Hepatocyte (in vitro differentiated cells): ENCODE measurements around the gene MRPS12. TPM values are rescaled to one million over a fixed set of nuclear protein-coding genes. Genes with fewer than 3 reads are reported as not detected.

Experiments
- DNase-seq: peaks from one replicate; pipeline ENCODE4 v3.0.0-alpha.2; 2016; ENCODE audit warnings: low spot score
- H2AFZ ChIP-seq: fragments of 200-600 bp; sonication (generic); 2 replicates; pipeline ENCODE4 v1.6.0; 2016; ENCODE audit warnings: antibody characterized with exemption, mild to moderate bottlenecking
- H3K27ac ChIP-seq: fragments of 200-600 bp; sonication (generic); 2 replicates; pipeline ENCODE4 v1.5.1; 2016; ENCODE audit warnings: mild to moderate bottlenecking
- H3K27me3 ChIP-seq: fragments of 200-600 bp; sonication (generic); 2 replicates; pipeline ENCODE4 v1.6.1; 2016
- H3K36me3 ChIP-seq: fragments of 200-600 bp; sonication (generic); replicated peaks from 2 replicates; pipeline ENCODE4 v1.5.1; 2016; ENCODE audit warnings: low read depth; ENCODE audit not compliant: insufficient read depth
- H3K4me1 ChIP-seq: fragments of 200-600 bp; sonication (generic); 2 replicates; pipeline ENCODE4 v1.5.1; 2016; ENCODE audit warnings: mild to moderate bottlenecking, moderate library complexity; ENCODE audit not compliant: insufficient read depth
- H3K4me2 ChIP-seq: fragments of 200-600 bp; sonication (generic); 2 replicates; pipeline ENCODE4 v1.6.0; 2016
- H3K4me3 ChIP-seq: fragments of 200-600 bp; sonication (generic); 2 replicates; pipeline ENCODE4 v1.5.1; 2016; ENCODE audit warnings: mild to moderate bottlenecking
- H3K79me2 ChIP-seq: fragments of 200-600 bp; sonication (generic); 2 replicates; pipeline ENCODE4 v1.6.0; 2017; ENCODE audit warnings: mild to moderate bottlenecking
- H3K9me2 ChIP-seq: fragments of 200-600 bp; sonication (generic); replicated peaks from 2 replicates; pipeline ENCODE4 v1.6.0; 2017; ENCODE audit warnings: mild to moderate bottlenecking; ENCODE audit not compliant: insufficient read depth
- H3K9me3 ChIP-seq: fragments of 200-600 bp; sonication (generic); 2 replicates; pipeline ENCODE4 v1.5.1; 2016; ENCODE audit warnings: low read depth, mild to moderate bottlenecking
- H4K20me1 ChIP-seq: fragments of 200-600 bp; sonication (generic); 2 replicates; pipeline ENCODE4 v1.6.0; 2016; ENCODE audit warnings: mild to moderate bottlenecking; ENCODE audit not compliant: insufficient read depth, poor library complexity, severe bottlenecking
- CTCF ChIP-seq: fragments of 200-600 bp; sonication (generic); IDR thresholded peaks from 2 replicates; pipeline ENCODE4 v1.5.1; 2016; ENCODE audit warnings: antibody characterized with exemption, mild to moderate bottlenecking; ENCODE audit not compliant: poor library complexity
- EZH2 ChIP-seq: fragments of 200-600 bp; sonication (generic); IDR thresholded peaks from 2 replicates; pipeline ENCODE4 v1.6.1; 2016; ENCODE audit warnings: antibody characterized with exemption, mild to moderate bottlenecking, borderline replicate concordance
- EZH2phosphoT487 ChIP-seq: fragments of 200-600 bp; sonication (generic); IDR thresholded peaks from one replicate; pipeline ENCODE4 v1.6.1; 2018; ENCODE audit warnings: antibody characterized with exemption, mild to moderate bottlenecking, low read depth, moderate library complexity; ENCODE audit not compliant: unreplicated experiment, severe bottlenecking
- WGBS: methylation state at CpG from one replicate; pipeline ENCODE4 v1.1.6; 2016; ENCODE audit warnings: low lambda C conversion rate; ENCODE audit errors: missing lambda C conversion rate; 5-methylcytosine and 5-hydroxymethylcytosine counted together
- polyA plus RNA-seq: library from polyadenylated mRNA; unstranded; fragments of >200 nt; fragmentation: Nextera tagmentation; extraction: Ambion mirVana; gene quantifications from 2 replicates; pipeline ENCODE4 v1.2.1, GENCODE V29; 2016
- total RNA-seq: library from RNA; depleted of rRNA; stranded (reverse); fragments of >200 nt; gene quantifications from 2 replicates; pipeline ENCODE4 v1.2.3, GENCODE V29; 2014

Gene MRPS12
- total and polyA plus RNA-seq, 2 experiments from 2014 or later: 35.8 to 66.8 TPM

DNA sequence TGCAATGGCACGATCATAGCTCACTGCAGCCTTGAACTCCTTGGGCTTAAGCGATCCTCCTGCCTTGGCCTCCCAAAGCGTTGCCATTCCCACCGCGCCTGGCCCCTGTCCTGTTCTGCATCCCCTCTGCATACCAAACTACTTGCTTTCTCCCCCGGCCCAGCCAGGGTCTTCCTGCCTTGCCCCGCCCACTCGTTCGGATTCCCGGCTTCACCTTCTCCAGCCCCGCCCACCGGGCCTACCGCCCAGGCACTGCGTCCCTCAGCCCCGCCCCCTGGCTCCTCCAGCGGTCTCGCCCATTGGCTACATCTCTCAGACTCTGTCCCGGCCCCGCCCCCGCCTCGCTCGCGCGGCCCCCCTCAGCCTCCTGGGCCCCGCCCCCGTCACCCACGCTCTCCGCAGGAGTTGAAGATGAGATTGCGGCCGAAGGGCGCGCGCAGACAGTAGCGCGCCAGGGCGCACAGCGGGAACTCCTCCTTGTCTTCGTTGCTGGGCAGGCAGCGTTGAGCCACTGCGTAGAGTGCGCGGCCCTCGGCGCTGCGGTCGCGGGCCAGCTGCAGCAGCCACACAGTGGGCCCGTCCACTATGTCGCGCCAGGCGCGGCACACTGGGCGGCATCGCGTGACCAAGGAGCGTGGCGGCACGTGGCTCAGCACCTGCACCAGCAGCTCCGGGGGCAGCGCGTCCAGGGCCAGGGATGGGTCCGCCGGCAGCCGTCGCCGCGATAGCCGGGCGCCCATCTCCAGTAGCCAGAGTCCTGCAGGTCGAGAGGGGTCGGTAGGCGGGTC, 19.0 kb downstream of the MRPS12 start:
- H3K4me1 ChIP-seq: peaks cover 16% of the 10 kb centered on the region
- H4K20me1 ChIP-seq: no peaks in the 10 kb centered on the region
- H3K9me2 ChIP-seq: no peaks in the 10 kb centered on the region
- H3K4me2 ChIP-seq: peak overlapping the region; percentile 84
- no peaks in the 10 kb centered on the region for H3K79me2 ChIP-seq
- no peak overlapping the region for H2AFZ ChIP-seq
- H3K27ac ChIP-seq: no peak overlapping the region
- H3K9me3 ChIP-seq: no peaks in the 10 kb centered on the region
- TF ChIP-seq EZH2phosphoT487 (no peak), CTCF (no peak), EZH2 (no peak)
- no peaks in the 10 kb centered on the region for H3K36me3 ChIP-seq
- DNase-seq: peak; percentile 92
- no peaks in the 10 kb centered on the region for H3K27me3 ChIP-seq
- WGBS: 20% methylated on average over 55 of the region's 72 CpGs
- no peak overlapping the region for H3K4me3 ChIP-seq

DNA sequence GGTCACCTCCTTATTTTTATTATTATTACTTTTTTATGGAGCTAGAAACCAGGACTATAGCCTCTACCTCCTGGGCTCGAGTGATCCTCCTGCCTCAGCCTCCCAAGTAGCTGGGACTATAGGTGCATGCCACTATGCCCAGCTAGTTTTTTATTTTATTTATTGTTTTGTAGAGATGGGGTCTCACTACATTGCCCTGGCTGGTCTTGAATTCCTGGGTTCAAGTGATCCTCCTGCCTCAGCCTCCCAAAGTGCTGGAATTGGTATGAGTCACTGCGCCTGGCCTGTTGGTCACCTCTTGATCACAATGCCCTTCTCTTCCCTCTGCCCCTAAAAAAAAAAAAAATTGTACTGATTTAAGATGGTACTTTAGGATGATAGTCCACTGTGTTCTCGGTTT, 20.4 kb downstream of the MRPS12 start:
- Histone ChIP-seq H3K27me3 (no peaks in the 10 kb centered on the region), H2AFZ (no peak overlapping the region), H3K4me3 (no peak overlapping the region), H3K9me3 (no peaks in the 10 kb centered on the region), H3K9me2 (no peaks in the 10 kb centered on the region), H3K27ac (no peak overlapping the region), H3K4me2 (no peak overlapping the region), H3K4me1 (peaks cover 16% of the 10 kb centered on the region), H3K79me2 (peaks cover 3% of the 10 kb centered on the region), H4K20me1 (no peaks in the 10 kb centered on the region), H3K36me3 (no peaks in the 10 kb centered on the region)
- 70% methylated on average over 3 of the region's 3 CpGs for WGBS
- TF ChIP-seq EZH2 (no peak), EZH2phosphoT487 (no peak), CTCF (no peak)
- no peak for DNase-seq

- peak; percentile 56 for DNase-seq
- H3K9me2 ChIP-seq: no peaks in the 10 kb centered on the region
- no peaks in the 10 kb centered on the region for H3K9me3 ChIP-seq
- H3K4me3 ChIP-seq: no peak overlapping the region
- H3K27ac ChIP-seq: no peak overlapping the region
- H2AFZ ChIP-seq: no peak overlapping the region
- H3K79me2 ChIP-seq: peaks cover 3% of the 10 kb centered on the region
- 72% methylated on average over 13 of the region's 13 CpGs for WGBS
- peaks cover 16% of the 10 kb centered on the region for H3K4me1 ChIP-seq
- no peaks in the 10 kb centered on the region for H3K27me3 ChIP-seq
- H3K4me2 ChIP-seq: no peak overlapping the region
- no peaks in the 10 kb centered on the region for H4K20me1 ChIP-seq
- TF ChIP-seq CTCF: peak; percentile 52
- no peak for TF ChIP-seq EZH2
- H3K36me3 ChIP-seq: no peaks in the 10 kb centered on the region
These were observed 21.8 kb downstream of the MRPS12 start for GRCh38 chr19:38952395-38953165.
